NCI-H2029 treated with DMSO at 0.1 percent for 48 hours (cell line): ENCODE data around the gene CALN1.
"Not testable (repeated sequence)": the region's sequence is repeated elsewhere in the genome, so short reads cannot be mapped to it uniquely, and the experiment has no call there.

Experiments used
- DNase-seq: peaks from one replicate; lab custom pipeline; 2025; lab: John Stamatoyannopoulos, UW

Gene CALN1

DNA sequence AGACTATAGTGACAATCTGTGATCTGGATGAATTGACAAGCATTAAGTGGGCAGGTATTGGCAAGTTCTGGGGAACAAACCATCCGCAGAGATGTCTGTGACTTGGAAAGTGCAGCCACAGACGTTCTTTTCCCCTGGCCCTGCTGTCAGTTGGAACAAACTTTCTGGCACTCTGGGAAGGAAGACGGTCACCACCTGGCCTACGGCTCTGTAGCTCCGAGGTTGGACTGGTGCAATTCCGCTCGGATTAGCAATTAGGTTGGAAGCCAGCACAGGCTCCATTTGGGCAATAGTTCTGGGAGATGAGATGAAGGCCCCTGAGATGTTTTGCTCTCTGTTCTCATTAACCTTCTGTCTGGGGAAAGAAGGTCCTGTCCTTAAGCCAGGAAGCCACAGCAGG, 437.5 kb downstream of the CALN1 start:
- DNase-seq, result no peak

DNA sequence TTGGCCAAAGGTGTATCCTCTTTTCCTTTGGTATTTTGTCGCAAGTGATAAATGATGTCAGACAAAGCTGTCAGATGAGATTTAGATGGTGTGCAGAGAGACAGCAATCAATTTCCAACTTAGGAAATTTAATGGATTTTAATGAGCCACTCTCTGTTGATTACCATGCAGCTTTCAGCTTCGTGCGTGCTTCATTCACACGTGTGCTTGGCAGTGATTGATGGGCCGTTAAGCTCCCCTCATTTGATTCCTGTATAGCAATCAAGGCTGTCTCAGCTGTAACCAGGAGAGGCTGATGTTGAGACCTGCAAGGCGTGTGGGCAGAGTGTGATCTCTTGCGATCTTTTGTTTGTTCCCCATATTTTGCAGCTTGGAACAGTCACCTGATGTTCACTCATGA, 439.6 kb downstream of the CALN1 start:
- no peak for DNase-seq

DNA sequence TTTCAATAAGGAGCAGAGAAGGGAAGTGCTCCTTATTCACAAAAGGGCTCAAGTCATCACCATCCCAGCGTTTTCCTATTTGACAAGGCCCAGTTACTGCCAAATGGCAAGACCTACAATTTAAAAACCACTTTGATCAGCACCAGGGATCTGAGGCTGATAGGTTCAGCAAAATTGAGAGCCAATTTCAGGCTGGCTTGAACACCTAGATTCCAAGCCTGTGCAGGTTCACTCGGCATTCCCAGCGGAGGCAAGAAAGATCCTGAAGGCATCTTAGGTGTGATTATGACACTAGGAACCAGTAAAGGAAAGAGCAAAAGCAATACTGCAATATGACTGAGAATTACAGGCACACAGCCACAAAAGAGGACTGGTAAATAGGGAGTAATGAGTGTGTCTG, 441.4 kb downstream of the CALN1 start:
- no peak for DNase-seq

- no peak for DNase-seq
Observed at GRCh38 chr7:71962636-71963035, 449.5 kb downstream of the CALN1 start.

DNA sequence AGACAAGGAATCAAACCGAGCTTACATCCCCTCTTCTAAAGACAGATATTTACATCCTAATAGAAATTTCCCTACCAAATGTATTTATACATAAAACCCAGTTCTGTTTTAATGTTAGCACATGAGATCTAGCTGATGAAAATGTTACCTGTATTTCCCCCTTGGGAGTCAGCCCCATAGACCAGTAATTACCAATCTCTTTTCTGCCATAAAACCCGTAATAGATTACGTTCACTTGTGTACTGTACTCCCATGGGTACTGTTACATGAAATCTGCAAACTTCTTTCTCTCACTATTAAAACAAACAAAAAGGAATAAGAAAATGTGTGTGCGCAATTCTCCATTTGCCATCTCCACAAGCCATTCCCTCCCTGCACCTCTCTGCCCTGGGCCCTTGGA, 450.9 kb downstream of the CALN1 start:
- DNase-seq, result no peak

DNA sequence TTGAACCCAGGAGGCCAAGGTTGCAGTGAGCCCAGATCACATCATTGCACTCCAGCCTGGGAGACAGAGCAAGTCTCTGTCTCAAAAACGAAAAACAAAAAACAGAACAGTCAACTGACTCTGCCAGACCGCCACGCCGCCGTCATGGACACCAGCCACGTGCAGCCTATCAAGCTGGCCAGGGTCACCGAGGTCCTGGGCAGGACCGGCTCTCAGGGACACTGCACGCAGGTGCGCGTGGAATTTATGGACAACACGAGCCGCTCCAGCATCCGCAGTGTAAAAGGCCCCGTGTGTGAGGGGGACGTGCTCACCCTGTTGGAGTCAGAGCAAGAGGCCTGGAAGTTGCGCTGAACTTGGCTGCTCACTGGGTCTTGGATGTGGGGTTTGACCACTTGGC, 470.0 kb downstream of the CALN1 start:
- DNase-seq, result no peak

GRCh38 chr7:71937840-71938371, 474.2 kb downstream of the CALN1 start:
- DNase-seq, result no peak

DNA sequence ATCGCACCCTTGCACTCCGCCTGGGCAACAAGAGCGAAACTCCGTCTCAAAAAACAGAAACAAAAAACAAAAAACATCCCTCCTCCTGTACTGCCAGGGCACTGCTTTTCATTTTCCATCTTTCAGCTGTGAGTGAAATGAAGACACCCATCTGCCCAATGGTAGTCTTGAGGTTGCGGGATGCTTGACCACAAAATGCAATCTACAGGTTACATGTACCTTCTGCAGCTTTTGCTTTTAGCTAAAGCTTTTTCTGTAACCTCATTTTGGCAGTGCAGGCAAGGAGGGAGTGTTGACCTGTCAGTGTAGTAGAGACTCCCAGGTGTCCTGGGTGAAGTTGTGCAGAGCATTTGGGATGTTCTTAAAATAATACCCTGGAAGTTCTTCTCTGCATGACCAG, 476.5 kb downstream of the CALN1 start:
- no peak for DNase-seq

DNA sequence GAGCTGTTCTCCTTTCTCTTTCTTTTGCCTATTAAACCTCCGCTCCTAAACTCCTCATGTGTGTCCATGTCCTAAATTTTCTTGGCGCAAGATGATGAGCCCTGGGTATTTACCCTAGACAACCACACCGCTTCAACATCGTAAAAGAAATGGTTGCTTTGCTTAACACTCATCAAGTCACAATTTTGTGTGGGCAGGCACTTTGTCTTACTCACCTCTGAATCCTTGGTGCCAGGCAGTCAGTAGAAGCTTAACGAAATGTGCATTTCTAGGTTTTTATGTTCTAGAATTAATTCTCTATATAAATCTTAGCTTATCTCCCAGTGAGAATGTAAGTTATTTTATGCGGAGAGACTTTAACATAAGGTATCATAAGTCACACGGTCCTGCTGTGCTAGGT, 478.7 kb downstream of the CALN1 start:
- DNase-seq, result no peak

DNA sequence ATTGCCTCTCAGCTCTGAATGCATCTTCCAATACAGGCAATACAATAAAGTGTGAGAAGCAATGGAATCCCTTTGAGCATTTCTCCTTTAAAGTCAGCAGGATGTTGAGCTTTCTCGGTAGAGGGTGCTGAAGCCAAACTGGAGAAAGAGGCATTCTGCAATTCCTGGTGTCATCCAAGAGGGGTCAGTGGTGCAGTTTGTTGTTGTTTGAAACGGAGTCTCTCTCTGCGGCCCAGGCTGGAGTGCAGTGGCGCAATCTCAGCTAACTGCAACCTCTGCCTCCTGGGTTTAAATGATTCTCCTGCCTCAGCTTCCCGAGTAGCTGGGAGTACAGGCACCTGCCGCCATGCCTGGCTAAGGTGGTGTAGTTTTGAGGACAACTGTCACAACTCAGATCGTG, 486.5 kb downstream of the CALN1 start:
- DNase-seq, result no peak

- not testable (repeated sequence) for DNase-seq
Observed at GRCh38 chr7:71914204-71914603, 497.9 kb downstream of the CALN1 start.

- no peak for DNase-seq
Observed at GRCh38 chr7:71912476-71912875, 499.7 kb downstream of the CALN1 start.

- no peak for DNase-seq
Observed at GRCh38 chr7:71911051-71911450, 501.1 kb downstream of the CALN1 start.

GRCh38 chr7:71905821-71906220, 506.3 kb downstream of the CALN1 start:
- DNase-seq, result no peak

DNA sequence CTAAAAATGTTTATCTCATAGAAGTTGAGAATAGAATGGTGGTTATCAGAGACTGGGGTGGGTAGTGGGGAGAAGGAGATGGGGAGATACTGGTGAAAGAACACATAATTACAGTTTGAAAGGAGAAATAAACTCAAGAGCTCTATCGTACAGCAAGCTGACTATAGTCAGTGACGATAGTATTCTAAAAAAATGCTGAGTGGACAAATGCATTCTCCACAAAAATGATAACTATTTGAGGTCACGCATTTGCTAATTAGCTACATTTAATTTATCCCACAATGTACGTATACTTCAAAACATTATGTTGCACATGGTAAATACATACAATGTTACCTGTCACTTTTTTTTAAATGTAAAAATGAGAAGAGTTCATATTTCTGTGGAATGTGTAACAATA, 507.7 kb downstream of the CALN1 start:
- no peak for DNase-seq

DNA sequence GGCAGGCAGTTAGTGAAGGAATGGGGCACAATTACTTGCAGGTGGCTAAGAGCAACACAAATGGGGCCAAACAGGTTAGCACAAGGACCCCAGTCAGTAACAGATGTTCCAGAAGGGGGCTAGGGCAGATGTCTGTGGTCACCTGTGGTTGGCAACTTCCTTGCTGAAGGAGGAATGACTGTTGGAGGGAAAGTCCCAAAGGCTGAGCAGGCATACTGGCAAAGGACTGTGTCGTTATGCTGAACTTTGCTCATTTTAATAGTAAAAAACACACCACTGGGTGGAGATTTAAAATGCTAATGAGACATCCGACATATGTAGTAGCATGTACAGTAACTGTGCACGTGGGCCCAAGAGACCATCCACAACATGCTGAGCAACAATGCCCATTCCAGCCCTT, 511.6 kb downstream of the CALN1 start:
- DNase-seq, result no peak

- DNase-seq, result no peak
Observed at GRCh38 chr7:71896535-71896934, 515.6 kb downstream of the CALN1 start.

DNA sequence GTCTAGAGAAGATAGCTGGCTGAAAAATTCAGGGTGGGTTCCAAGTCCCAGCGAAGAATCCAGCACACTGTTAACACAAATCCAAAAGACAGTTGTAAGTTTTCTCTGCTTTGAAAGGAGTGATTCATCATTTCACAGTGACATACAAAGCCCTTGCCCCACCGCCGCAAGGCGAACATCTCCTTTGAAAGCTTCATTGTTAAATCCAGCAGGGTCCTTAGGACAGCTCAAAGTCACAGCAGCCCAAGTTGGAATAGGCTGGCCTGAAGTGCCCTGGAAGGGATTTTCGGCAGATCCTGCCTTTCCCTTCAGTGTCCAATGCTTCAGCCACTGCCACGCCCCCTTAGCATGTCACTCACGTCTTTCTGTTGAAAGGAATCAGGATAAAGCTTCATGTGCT, 526.1 kb downstream of the CALN1 start:
- DNase-seq, result no peak

DNA sequence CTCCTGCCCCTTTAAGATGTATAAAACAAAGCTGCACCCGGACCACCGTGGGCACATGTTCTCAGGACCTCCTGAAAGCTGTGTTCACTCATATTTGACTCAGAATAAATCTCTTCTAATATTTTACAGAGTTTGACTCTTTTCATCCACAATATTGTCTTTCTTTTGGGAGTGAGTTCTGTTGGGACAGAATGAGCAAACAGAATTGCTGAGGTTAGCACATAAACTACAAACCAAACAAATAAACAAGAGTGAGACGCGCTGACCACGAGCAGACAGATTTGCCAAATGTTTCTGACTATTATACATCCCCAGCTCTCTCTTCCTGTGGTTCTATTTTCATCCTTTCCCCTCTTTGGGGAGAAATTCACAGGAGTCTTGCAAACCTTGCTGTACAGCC, 526.7 kb downstream of the CALN1 start:
- DNase-seq, result no peak

GRCh38 chr7:71883415-71883814, 528.7 kb downstream of the CALN1 start:
- DNase-seq, result no peak

DNA sequence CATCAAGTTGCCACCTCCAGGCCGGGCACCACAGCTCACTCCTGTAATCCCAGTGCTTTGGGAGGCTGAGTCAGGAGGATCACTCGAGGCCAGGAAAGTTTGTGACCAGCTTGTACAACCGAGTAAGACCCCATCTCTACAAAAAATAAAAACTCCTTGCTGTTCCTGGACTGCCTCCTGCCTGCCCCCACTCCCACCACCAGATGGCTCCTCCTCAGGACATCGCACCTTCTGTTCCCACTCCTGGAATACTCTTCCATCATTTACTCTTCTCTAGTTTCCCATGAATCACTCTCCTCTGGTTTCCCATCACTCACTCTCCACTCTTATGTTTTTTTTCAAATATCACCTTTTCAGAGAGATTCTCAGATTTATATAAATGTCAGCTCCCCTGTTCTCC, 540.7 kb downstream of the CALN1 start:
- DNase-seq, result peak; percentile 53

GRCh38 chr7:71870812-71871211, 541.3 kb downstream of the CALN1 start:
- no peak for DNase-seq

- peak; percentile 37 for DNase-seq
Observed at GRCh38 chr7:71868797-71869196, 543.3 kb downstream of the CALN1 start.

GRCh38 chr7:71867626-71868025, 544.5 kb downstream of the CALN1 start:
- no peak for DNase-seq

GRCh38 chr7:71865172-71865571, 547.0 kb downstream of the CALN1 start:
- no peak for DNase-seq
